HG03280 (cell line): ENCODE data around the gene ABCA9.
"Not testable (repeated sequence)": the region's sequence is repeated elsewhere in the genome, so short reads cannot be mapped to it uniquely, and the experiment has no call there.

ENCODE experiments used
- ATAC-seq: cut with Tn5 transposase; IDR thresholded peaks from one replicate; pipeline ENCODE4 v1.9.1; 2021; ENCODE audit warnings: mild to moderate bottlenecking, moderate library complexity; ENCODE audit not compliant: unreplicated experiment

Gene ABCA9

GRCh38 chr17:69060822-69061221 lies at the start of gene ABCA9:
Gene ABCA9 (minus strand): TSS chr17:69060927. CDS start chr17:69051126, 9,801 bp downstream.
- no peak for ATAC-seq

- no peak for ATAC-seq
Observed at GRCh38 chr17:69105907-69106730, 45.4 kb upstream of the ABCA9 start.

GRCh38 chr17:69103557-69104233 lies 43.0 kb upstream of the ABCA9 start:
- ATAC-seq, result no peak

- no peak for ATAC-seq
Observed at GRCh38 chr17:69098625-69099024, 37.9 kb upstream of the ABCA9 start.

- no peak for ATAC-seq
Observed at GRCh38 chr17:69096541-69096940, 35.8 kb upstream of the ABCA9 start.

GRCh38 chr17:69093995-69094394 lies 33.3 kb upstream of the ABCA9 start:
- ATAC-seq, result no peak

GRCh38 chr17:69093279-69093789 lies 32.6 kb upstream of the ABCA9 start:
- no peak for ATAC-seq

- ATAC-seq, result no peak
Observed at GRCh38 chr17:69090365-69090764, 29.6 kb upstream of the ABCA9 start.

- no peak for ATAC-seq
Observed at GRCh38 chr17:69088643-69089200, 28.0 kb upstream of the ABCA9 start.

GRCh38 chr17:69086641-69087040 lies 25.9 kb upstream of the ABCA9 start:
- no peak for ATAC-seq

GRCh38 chr17:69084911-69085310 lies 24.2 kb upstream of the ABCA9 start:
- no peak for ATAC-seq

GRCh38 chr17:69082696-69083095 lies 22.0 kb upstream of the ABCA9 start:
- ATAC-seq, result no peak

GRCh38 chr17:69078864-69079263 lies 18.1 kb upstream of the ABCA9 start:
- no peak for ATAC-seq

GRCh38 chr17:69075823-69076222 lies 15.1 kb upstream of the ABCA9 start:
- ATAC-seq, result no peak

GRCh38 chr17:69073392-69073791 lies 12.7 kb upstream of the ABCA9 start:
- not testable (repeated sequence) for ATAC-seq

GRCh38 chr17:69072803-69073256 lies 12.1 kb upstream of the ABCA9 start:
- ATAC-seq, result not testable (repeated sequence)

- ATAC-seq, result not testable (repeated sequence)
Observed at GRCh38 chr17:69071233-69071586, 10.5 kb upstream of the ABCA9 start.

GRCh38 chr17:69070378-69071232 lies 9.9 kb upstream of the ABCA9 start:
- not testable (repeated sequence) for ATAC-seq

- no peak for ATAC-seq
Observed at GRCh38 chr17:69069226-69069750, 8.6 kb upstream of the ABCA9 start.

GRCh38 chr17:69067274-69068047 lies 6.7 kb upstream of the ABCA9 start:
- ATAC-seq, result no peak
